Measurements from ENCODE around the gene CDT1. TPM values are rescaled to one million over a fixed set of nuclear protein-coding genes. Genes with fewer than 3 reads are reported as not detected.
A peak's percentile ranks its signal among the peaks of the same experiment; 100 is the strongest.

Gene CDT1
- total and polyA plus RNA-seq, 10 of the 15 experiments (the other 5 are each of a cell fraction or from before 2014, with no cell fraction given), result 0.50 to 87.6 (median 8.8) TPM

GRCh38 chr16:88857728-88858339 lies 54.2 kb downstream of the CDT1 start (continued):
- TF ChIP-seq E4F1 (IDR thresholded peaks at IDR 0.05; ENCODE audit: borderline replicate concordance, partially characterized antibody) (no peak), CEBPZ (IDR thresholded peaks at IDR 0.05; ENCODE audit: low read depth, low read length) (no peak), MXI1 (IDR thresholded peaks at IDR 0.05; ENCODE audit: low read depth, low read length) (peak; percentile 39; the same call in 1 of the 2 replicates), MTA3 (IDR thresholded peaks at IDR 0.05; ENCODE audit: borderline replicate concordance, low read length) (no peak), CTCF (IDR thresholded peaks at IDR 0.05 in 2 of 3, conservative IDR thresholded peaks at IDR 0.05 in 1 of 3; ENCODE audit: control insufficient read depth in 2 of 3, extremely low read depth in 1 of 3, insufficient read depth in 1 of 3, low read depth in 3 of 3, low read length in 3 of 3) (peak; percentile 73 to 83 (median 82)), POLR2A (IDR thresholded peaks at IDR 0.05; ENCODE audit: low read depth, low read length) (no peak), BCL3 (IDR thresholded peaks at IDR 0.05; ENCODE audit: borderline replicate concordance, insufficient read depth, low read depth, low read length, poor library complexity, severe bottlenecking) (no peak), MYB (IDR thresholded peaks at IDR 0.05; ENCODE audit: borderline replicate concordance, low read depth, low read length) (no peak), USF1 (IDR thresholded peaks at IDR 0.05; ENCODE audit: borderline replicate concordance, extremely low read length, insufficient read depth, low read depth, low read length) (no peak), SMC3 (IDR thresholded peaks at IDR 0.05; ENCODE audit: borderline replicate concordance, low read length) (peak; percentile 62; the same call in 1 of the 2 replicates), SRF (IDR thresholded peaks at IDR 0.05; ENCODE audit: low read depth in 2 of 2, low read length in 2 of 2) (no peak)
